Erythroblast (primary cell): ENCODE results near the gene ZFPM1.
A peak's percentile ranks its signal among the peaks of the same experiment; 100 is the strongest.
"Not testable (repeated sequence)": the region's sequence is repeated elsewhere in the genome, so short reads cannot be mapped to it uniquely, and the experiment has no call there.

Source experiments
- DNase-seq, 2 experiments: peaks; one replicate each; lab custom pipeline; 2025; lab: John Stamatoyannopoulos, UW
- GATA1 ChIP-seq: IDR thresholded peaks from 2 replicates; pipeline ENCODE4 v1.6.1; 2011; ENCODE audit warnings: low read depth, mild to moderate bottlenecking, control low read depth, low read length, moderate library complexity
- POLR2A ChIP-seq: IDR thresholded peaks from 2 replicates; pipeline ENCODE4 v1.6.1; 2011; ENCODE audit warnings: mild to moderate bottlenecking, low read length

ZFPM1 gene

GRCh38 chr16:88466949-88467348 is 13.9 kb downstream of the ZFPM1 start:
- TF ChIP-seq GATA1 (no peak), POLR2A (no peak)
- no peak for DNase-seq

- peak; percentile 61 to 65 for DNase-seq
- TF ChIP-seq POLR2A (no peak), GATA1 (no peak)
Observed at GRCh38 chr16:88467541-88467944, 14.5 kb downstream of the ZFPM1 start.

- TF ChIP-seq GATA1 (no peak), POLR2A (no peak)
- DNase-seq = peak; percentile 79 to 83
Observed at GRCh38 chr16:88468275-88469129, 15.4 kb downstream of the ZFPM1 start.

GRCh38 chr16:88469615-88470395 is 16.7 kb downstream of the ZFPM1 start:
- DNase-seq = no peak
- TF ChIP-seq POLR2A (no peak), GATA1 (no peak)

GRCh38 chr16:88470396-88470680 is 17.3 kb downstream of the ZFPM1 start:
- DNase-seq = not testable (repeated sequence)

GRCh38 chr16:88470696-88471095 is 17.6 kb downstream of the ZFPM1 start:
- not testable (repeated sequence) for DNase-seq

GRCh38 chr16:88471115-88471514 is 18.0 kb downstream of the ZFPM1 start:
- no peak for DNase-seq
- no peak for TF ChIP-seq POLR2A
- no peak for TF ChIP-seq GATA1

GRCh38 chr16:88471575-88471974 is 18.5 kb downstream of the ZFPM1 start:
- TF ChIP-seq GATA1 = no peak
- TF ChIP-seq POLR2A = no peak
- no peak for DNase-seq

- DNase-seq = no peak
- TF ChIP-seq POLR2A (no peak), GATA1 (no peak)
Observed at GRCh38 chr16:88472069-88472468, 19.0 kb downstream of the ZFPM1 start.

- DNase-seq = peak; percentile 28 to 43
- TF ChIP-seq GATA1 (no peak), POLR2A (no peak)
Observed at GRCh38 chr16:88472637-88473205, 19.6 kb downstream of the ZFPM1 start.

GRCh38 chr16:88473666-88474534 is 20.8 kb downstream of the ZFPM1 start:
- DNase-seq = peak; percentile 88 to 89
- no peak for TF ChIP-seq GATA1
- TF ChIP-seq POLR2A = no peak

- no peak for TF ChIP-seq GATA1
- no peak for TF ChIP-seq POLR2A
- no peak for DNase-seq
Observed at GRCh38 chr16:88475037-88475436, 22.0 kb downstream of the ZFPM1 start.

- TF ChIP-seq POLR2A (no peak), GATA1 (no peak)
- DNase-seq = no peak
Observed at GRCh38 chr16:88476203-88476602, 23.1 kb downstream of the ZFPM1 start.

GRCh38 chr16:88476817-88477397 is 23.8 kb downstream of the ZFPM1 start:
- DNase-seq = no peak
- no peak for TF ChIP-seq GATA1
- TF ChIP-seq POLR2A = no peak
